GM23338 (cell line): ENCODE measurements around the gene FAM185A.

ENCODE experiments used
- CREB1 ChIP-seq: fragments of 250-450 bp; sonication (Bioruptor Pico); IDR thresholded peaks from 2 replicates; pipeline ENCODE4 v1.5.0; 2020; ENCODE audit warnings: low read depth, mild to moderate bottlenecking, moderate library complexity
- CTCF ChIP-seq, 2 experiments: fragments of 200-600 bp in 1 of 2; sonication (generic) in 1 of 2; conservative IDR thresholded peaks; 2 replicates each; pipeline versions ENCODE4 v1.5.1 to v1.6.1; 2016 to 2017; ENCODE audit warnings: antibody characterized with exemption in 2 of 2, low read depth in 2 of 2, mild to moderate bottlenecking in 2 of 2, moderate library complexity in 1 of 2
- ETS1 ChIP-seq: IDR thresholded peaks from 2 replicates; pipeline ENCODE4 v1.6.1; 2016; ENCODE audit warnings: antibody characterized with exemption
- EZH2 ChIP-seq: fragments of 200-600 bp; sonication (generic); IDR thresholded peaks from one replicate; pipeline ENCODE4 v1.8.0; 2017; ENCODE audit warnings: antibody characterized with exemption, mild to moderate bottlenecking, low read depth; ENCODE audit not compliant: unreplicated experiment
- EZH2phosphoT487 ChIP-seq: fragments of 200-600 bp; sonication (generic); IDR thresholded peaks from one replicate; pipeline ENCODE4 v1.8.1; 2018; ENCODE audit warnings: antibody characterized with exemption; ENCODE audit not compliant: unreplicated experiment
- JUNB ChIP-seq: IDR thresholded peaks from one replicate; pipeline ENCODE4 v1.6.1; 2016; ENCODE audit warnings: antibody characterized with exemption; ENCODE audit not compliant: unreplicated experiment
- POLR2AphosphoS5 ChIP-seq: IDR thresholded peaks from 2 replicates; pipeline ENCODE4 v1.6.1; 2016; ENCODE audit warnings: antibody characterized with exemption, low read depth
- REST ChIP-seq: IDR thresholded peaks from one replicate; pipeline ENCODE4 v1.6.1; 2018; ENCODE audit warnings: antibody characterized with exemption; ENCODE audit not compliant: unreplicated experiment
- STAT1 ChIP-seq: IDR thresholded peaks from one replicate; pipeline ENCODE4 v1.6.1; 2016; ENCODE audit warnings: antibody characterized with exemption; ENCODE audit not compliant: unreplicated experiment
- ZNF114 ChIP-seq: fragments of 250-450 bp; sonication (Bioruptor Pico); IDR thresholded peaks from 2 replicates; pipeline ENCODE4 v1.5.0; 2020; ENCODE audit warnings: mild to moderate bottlenecking, moderate library complexity
- ZNF462 ChIP-seq: fragments of 250-450 bp; sonication (Bioruptor Pico); IDR thresholded peaks from 2 replicates; pipeline ENCODE4 v1.5.0; 2020; ENCODE audit warnings: mild to moderate bottlenecking, moderate library complexity

GRCh38 chr7:102811942-102812678 lies 63.3 kb downstream of the FAM185A start:
- TF ChIP-seq CTCF (conservative IDR thresholded peaks at IDR 0.05; ENCODE audit: low read depth in 2 of 2) (no peak), POLR2AphosphoS5 (no peak), EZH2 (no peak), REST (no peak), EZH2phosphoT487 (no peak), CREB1 (no peak), ETS1 (no peak), ZNF114 (no peak), JUNB (no peak), ZNF462 (CRISPR knock-in tag) (no peak), STAT1 (no peak)
